Coronary artery (tissue), 2 donors: ENCODE results near the gene GSDMA.
A peak's percentile ranks its signal among the peaks of the same experiment; 100 is the strongest.

Source experiments
- DNase-seq: peaks from one replicate; pipeline ENCODE4 v3.0.0-alpha.2; 2017; ENCODE audit warnings: low spot score
- H3K27ac ChIP-seq, 2 donors: fragments of 200-600 bp; sonication (generic); one replicate each; pipeline ENCODE4 v1.5.1; 2016 to 2019
- H3K4me3 ChIP-seq: fragments of 200-600 bp; sonication (generic); 2 replicates; pipeline ENCODE4 v1.5.1; 2016; ENCODE audit warnings: mild to moderate bottlenecking, moderate library complexity
- CTCF ChIP-seq: fragments of 200-600 bp; sonication (generic); IDR thresholded peaks from one replicate; pipeline ENCODE4 v1.5.1; 2019; ENCODE audit warnings: antibody characterized with exemption

GSDMA gene

GRCh38 chr17:40018211-40019121, 55.7 kb downstream of the GSDMA start:
- no peak for DNase-seq
- no peak for TF ChIP-seq CTCF
- peak overlapping the region; percentile 11 for H3K4me3 ChIP-seq
- H3K27ac ChIP-seq = peak overlapping the region; percentile 28 to 63

- H3K27ac ChIP-seq = peak overlapping the region in 1 of 2 donors; percentile 63
- TF ChIP-seq CTCF = no peak
- no peak overlapping the region for H3K4me3 ChIP-seq
- no peak for DNase-seq
Measured at GRCh38 chr17:40019140-40019991, 56.6 kb downstream of the GSDMA start.

GRCh38 chr17:40020146-40020545, 57.3 kb downstream of the GSDMA start:
- DNase-seq = no peak
- H3K4me3 ChIP-seq = no peak overlapping the region
- H3K27ac ChIP-seq = peak overlapping the region in 1 of 2 donors; percentile 47
- TF ChIP-seq CTCF = no peak

GRCh38 chr17:40021451-40021971, 58.7 kb downstream of the GSDMA start:
- no peak for TF ChIP-seq CTCF
- peak overlapping the region; percentile 19 to 73 for H3K27ac ChIP-seq
- no peak overlapping the region for H3K4me3 ChIP-seq
- DNase-seq = no peak

GRCh38 chr17:40022497-40022896, 59.7 kb downstream of the GSDMA start:
- Histone ChIP-seq H3K27ac (peak overlapping the region in 1 of 2 donors; percentile 73), H3K4me3 (no peak overlapping the region)
- no peak for DNase-seq
- TF ChIP-seq CTCF = no peak

- DNase-seq = no peak
- H3K27ac ChIP-seq = no peak overlapping the region
- TF ChIP-seq CTCF = no peak
- H3K4me3 ChIP-seq = no peak overlapping the region
Measured at GRCh38 chr17:40022961-40023541, 60.2 kb downstream of the GSDMA start.
